ENCODE measurements around the gene AMBRA1. TPM values are rescaled to one million over a fixed set of nuclear protein-coding genes. Genes with fewer than 3 reads are reported as not detected.

Gene AMBRA1
- total RNA-seq, 4 donors from 2014 or later = 36.0 to 59.2 (median 51.9) TPM

GRCh38 chr11:46554213-46555147 lies 39.3 kb downstream of the AMBRA1 start:
- TF ChIP-seq POLR2A (IDR thresholded peaks at IDR 0.05) (no peak), CTCF (IDR thresholded peaks at IDR 0.05) (no peak)
- peak; percentile 42 to 53 for DNase-seq
- WGBS, 2 donors = 58 to 64% methylated on average over 5 of the region's 5 CpGs
- H3K36me3 ChIP-seq = no peaks in the 10 kb centered on the region
- no peaks in the 10 kb centered on the region for H3K27me3 ChIP-seq
- intact Hi-C loops (cut with DNase I) = no loop called here
- peak overlapping the region; percentile 44 to 82 (median 80) for H3K27ac ChIP-seq
- H3K9me3 ChIP-seq = no peaks in the 10 kb centered on the region
- no peak overlapping the region for H3K4me3 ChIP-seq (replicated peaks in 1 of 3)
- peaks cover 22 to 29% of the 10 kb centered on the region in 2 donors for H3K4me1 ChIP-seq

- TF ChIP-seq POLR2A (IDR thresholded peaks at IDR 0.05) = no peak
- TF ChIP-seq CTCF (IDR thresholded peaks at IDR 0.05) = no peak
- DNase-seq = no peak
- H3K27me3 ChIP-seq = no peaks in the 10 kb centered on the region
- no peak overlapping the region for H3K4me3 ChIP-seq (replicated peaks in 1 of 3)
- H3K9me3 ChIP-seq = no peaks in the 10 kb centered on the region
- WGBS, 2 donors = 29 to 30% methylated on average over 1 of the region's 1 CpG
- H3K4me1 ChIP-seq = peaks cover 22 to 29% of the 10 kb centered on the region in 2 donors
- H3K36me3 ChIP-seq = no peaks in the 10 kb centered on the region
- intact Hi-C loops (cut with DNase I) = no loop called here
- peak overlapping the region; percentile 11 to 82 (median 80) for H3K27ac ChIP-seq
Measured at GRCh38 chr11:46553814-46554212, 40.0 kb downstream of the AMBRA1 start.

- WGBS, 2 donors = 98% methylated on average over 7 of the region's 7 CpGs
- no peak for DNase-seq
- no peaks in the 10 kb centered on the region for H3K9me3 ChIP-seq
- intact Hi-C loops (cut with DNase I) = no loop called here
- no peak for TF ChIP-seq POLR2A (IDR thresholded peaks at IDR 0.05)
- TF ChIP-seq CTCF (IDR thresholded peaks at IDR 0.05) = no peak
- H3K27ac ChIP-seq = no peak overlapping the region
- H3K36me3 ChIP-seq = peaks cover 0 to 4% of the 10 kb centered on the region in 2 donors
- no peak overlapping the region for H3K4me3 ChIP-seq (replicated peaks in 1 of 3)
- H3K4me1 ChIP-seq = peaks cover 22 to 29% of the 10 kb centered on the region in 2 donors
- no peaks in the 10 kb centered on the region for H3K27me3 ChIP-seq
Measured at GRCh38 chr11:46551261-46551660, 42.6 kb downstream of the AMBRA1 start.

GRCh38 chr11:46547579-46547978 lies 46.2 kb downstream of the AMBRA1 start:
- H3K27ac ChIP-seq = no peak overlapping the region
- peaks cover 21 to 27% of the 10 kb centered on the region in 2 donors for H3K36me3 ChIP-seq
- H3K4me1 ChIP-seq = no peaks in the 10 kb centered on the region
- no peaks in the 10 kb centered on the region for H3K27me3 ChIP-seq
- H3K9me3 ChIP-seq = no peaks in the 10 kb centered on the region
- intact Hi-C loops (cut with DNase I) = loop anchor here (10.0 kb wide), 1 partner anchor 67 kb away; the partner anchor contains the start of genes ATG13 and HARBI1
- H3K4me3 ChIP-seq (replicated peaks in 1 of 3) = no peak overlapping the region
- DNase-seq = no peak
- TF ChIP-seq POLR2A (IDR thresholded peaks at IDR 0.05) (no peak), CTCF (IDR thresholded peaks at IDR 0.05) (no peak)
- WGBS, 2 donors = 65 to 71% methylated on average over 5 of the region's 5 CpGs

- Histone ChIP-seq H3K9me3 (no peaks in the 10 kb centered on the region), H3K27ac (no peak overlapping the region), H3K27me3 (no peaks in the 10 kb centered on the region), H3K4me1 (peaks cover 7 to 12% of the 10 kb centered on the region in 2 donors), H3K4me3 (replicated peaks in 1 of 3) (no peak overlapping the region), H3K36me3 (peaks cover 32 to 40% of the 10 kb centered on the region in 2 donors)
- TF ChIP-seq CTCF (IDR thresholded peaks at IDR 0.05) (no peak), POLR2A (IDR thresholded peaks at IDR 0.05) (no peak)
- 82 to 84% methylated on average over 1 of the region's 1 CpG for WGBS, 2 donors
- no peak for DNase-seq
- intact Hi-C loops (cut with DNase I) = loop anchor here (10.0 kb wide), 1 partner anchor 71 kb away; the partner anchor contains the start of genes ATG13 and HARBI1
Measured at GRCh38 chr11:46543564-46543963, 50.3 kb downstream of the AMBRA1 start.
